Measurements from ENCODE around the gene PRKN.
"Not testable (repeated sequence)": the region's sequence is repeated elsewhere in the genome, so short reads cannot be mapped to it uniquely, and the experiment has no call there.

PRKN gene

DNA sequence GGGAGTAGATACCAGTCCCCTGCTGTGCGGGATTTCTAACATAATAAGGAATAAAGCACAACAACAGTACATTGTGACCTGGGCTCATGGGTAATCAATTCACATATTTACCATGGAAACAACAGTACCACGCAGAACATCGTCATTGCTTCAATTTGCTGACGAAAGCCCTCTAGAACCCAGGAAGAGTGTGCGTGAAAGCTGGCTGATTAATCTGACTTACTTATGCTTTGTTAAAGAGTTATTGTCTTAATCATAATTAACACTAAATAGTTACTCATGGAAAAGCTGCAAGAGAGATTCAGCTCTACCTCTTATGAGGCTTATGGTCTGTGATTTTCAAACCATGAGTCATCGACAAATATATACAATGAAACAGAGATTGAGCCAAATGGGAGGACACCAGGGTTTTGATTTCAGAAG lies 809.4 kb downstream of the PRKN start:
- DNase-seq (ENCODE audit: low read depth, low spot score), result no peak

GRCh38 chr6:161917645-161918044 lies 809.9 kb downstream of the PRKN start:
- no peak for DNase-seq (ENCODE audit: low read depth, low spot score)

- no peak for DNase-seq (ENCODE audit: low read depth, low spot score)
Observed at GRCh38 chr6:161915456-161915964, 812.1 kb downstream of the PRKN start.

DNA sequence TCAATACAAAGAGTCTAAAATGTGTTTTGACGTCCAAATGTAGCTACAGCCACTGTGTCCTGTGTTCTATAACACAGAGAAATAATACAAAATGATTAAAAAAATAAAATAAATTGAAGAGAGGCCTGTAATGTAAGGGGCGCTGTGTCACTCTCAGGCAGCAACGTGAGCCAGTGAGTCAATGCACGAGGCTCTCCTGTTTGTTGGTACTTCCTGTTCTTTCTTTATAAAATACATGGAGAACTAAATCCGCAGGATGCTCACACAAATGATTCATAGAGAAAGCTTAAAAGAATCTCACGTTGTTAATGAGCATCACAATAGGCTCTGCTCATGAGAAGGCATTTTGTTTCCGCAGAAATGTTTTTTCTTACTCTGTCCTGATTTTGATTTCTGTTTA lies 818.7 kb downstream of the PRKN start:
- DNase-seq (ENCODE audit: low read depth, low spot score), result no peak

DNA sequence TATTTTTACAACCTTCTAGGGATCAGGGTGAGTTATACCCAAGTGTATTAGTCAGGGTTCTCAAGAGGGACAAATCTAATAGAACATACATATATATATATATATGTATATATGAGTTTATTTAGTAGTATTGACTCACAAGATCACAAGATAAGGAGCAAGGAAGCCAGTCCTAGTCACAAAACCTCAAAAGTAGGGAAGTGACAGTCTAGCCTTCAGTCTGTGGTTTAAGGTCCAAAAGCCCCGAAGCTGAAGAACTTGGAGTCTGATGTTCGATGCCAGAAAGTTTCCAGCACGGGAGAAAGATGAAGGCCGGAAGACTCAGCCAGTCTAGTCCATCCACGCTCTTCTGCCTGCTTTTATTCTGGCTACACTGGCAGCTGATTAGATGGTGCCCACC lies 821.0 kb downstream of the PRKN start:
- no peak for DNase-seq (ENCODE audit: low read depth, low spot score)

DNA sequence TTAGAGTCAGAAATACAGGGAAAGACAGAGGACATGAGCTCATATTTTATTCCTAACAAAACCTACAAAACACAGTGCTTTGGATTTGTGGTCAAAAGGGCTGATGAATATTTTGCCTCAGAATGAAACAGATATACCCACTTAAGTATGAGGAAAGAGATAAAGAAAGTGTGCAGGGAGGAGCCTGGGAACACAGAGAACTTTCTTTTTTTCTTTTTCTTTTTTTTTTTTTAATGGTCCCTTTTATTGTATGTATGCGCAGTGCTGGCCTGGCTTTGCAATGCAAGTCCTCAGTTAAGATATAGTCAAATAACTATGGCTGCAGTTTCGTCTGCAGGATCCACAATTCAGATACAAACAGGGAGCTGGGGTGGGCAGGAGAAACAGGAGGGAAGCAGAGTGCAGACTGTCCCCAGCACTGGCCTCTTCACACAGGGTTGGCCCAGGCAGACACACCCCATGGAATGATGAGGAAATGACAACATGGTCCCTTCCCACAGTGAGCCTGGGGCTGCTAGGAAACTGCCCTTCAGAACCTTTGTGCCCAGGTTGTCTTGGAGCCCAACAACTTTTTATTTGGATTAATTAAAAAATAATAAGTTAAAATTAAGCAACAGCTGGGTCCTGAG lies 823.9 kb downstream of the PRKN start:
- DNase-seq (ENCODE audit: low read depth, low spot score), result no peak

DNA sequence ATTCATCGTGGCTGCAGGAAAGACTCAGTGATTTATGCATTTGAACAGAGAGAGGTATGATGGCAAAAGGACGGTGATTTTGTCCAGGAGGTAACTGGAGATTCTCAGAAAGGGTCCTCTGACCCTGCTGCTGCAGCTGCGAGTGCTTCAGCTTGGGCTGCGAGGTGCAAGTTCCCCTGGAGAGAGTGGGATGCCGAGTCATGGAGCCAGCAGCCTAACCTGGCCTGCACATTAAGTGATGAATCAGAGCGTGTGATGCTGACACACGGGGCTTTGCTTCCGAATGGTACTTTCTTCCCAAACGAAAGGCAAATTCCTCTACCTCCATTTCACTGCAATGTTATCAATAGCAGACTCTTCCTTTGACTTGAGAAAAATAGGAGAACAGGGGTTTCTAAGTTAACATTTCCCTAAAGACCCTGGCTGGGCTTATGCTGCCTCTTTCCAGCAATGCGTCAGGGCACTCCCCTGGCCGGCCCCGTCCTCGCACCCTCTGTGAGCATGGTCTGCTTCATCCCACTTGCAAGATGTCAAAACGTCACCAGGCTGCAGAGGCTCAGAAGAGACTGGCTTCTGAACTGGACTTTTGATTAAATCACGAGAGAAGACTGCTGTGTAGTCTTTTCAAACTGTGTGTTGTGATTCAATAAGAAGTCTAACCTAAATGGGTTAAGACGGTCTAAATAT lies 825.7 kb downstream of the PRKN start:
- no peak for DNase-seq (ENCODE audit: low read depth, low spot score)

DNA sequence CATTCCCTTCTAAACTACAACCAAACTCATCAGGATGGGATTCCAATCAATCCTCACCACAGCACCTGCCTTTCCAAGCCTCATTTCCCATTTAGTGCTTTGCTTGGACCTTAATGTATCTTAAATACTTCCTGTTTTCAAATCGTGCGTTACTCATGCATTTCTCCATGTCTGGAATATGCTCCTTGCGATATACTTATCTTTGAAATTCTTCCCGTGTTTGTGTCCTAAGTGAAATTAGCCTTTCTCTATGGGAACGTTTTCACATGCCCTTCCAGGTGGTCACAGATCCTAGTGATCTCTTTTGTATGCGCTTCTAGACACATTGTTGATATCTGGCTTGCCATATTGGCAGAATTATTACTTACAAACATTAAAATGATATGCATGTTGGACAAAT lies 833.1 kb downstream of the PRKN start:
- DNase-seq (ENCODE audit: low read depth, low spot score), result no peak

DNA sequence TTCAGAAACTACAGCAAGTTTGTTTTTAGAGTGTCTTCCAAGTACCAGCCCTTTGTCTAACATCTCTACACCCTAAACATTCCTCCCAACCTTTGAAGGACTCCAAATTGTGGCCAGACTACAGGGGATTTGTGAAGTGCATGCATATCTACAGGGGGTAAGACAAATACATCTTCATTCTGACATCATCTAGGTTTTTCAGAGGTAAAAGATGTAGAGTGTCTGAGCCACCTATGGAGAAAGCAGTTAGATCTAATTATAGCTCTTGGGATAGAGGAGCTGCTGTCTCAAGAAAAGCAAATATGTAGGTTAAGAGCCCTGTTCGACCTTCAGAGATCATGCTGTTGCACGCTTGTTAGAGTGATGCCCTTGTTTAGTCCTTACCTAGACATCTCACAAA lies 836.0 kb downstream of the PRKN start:
- DNase-seq (ENCODE audit: low read depth, low spot score), result no peak

DNA sequence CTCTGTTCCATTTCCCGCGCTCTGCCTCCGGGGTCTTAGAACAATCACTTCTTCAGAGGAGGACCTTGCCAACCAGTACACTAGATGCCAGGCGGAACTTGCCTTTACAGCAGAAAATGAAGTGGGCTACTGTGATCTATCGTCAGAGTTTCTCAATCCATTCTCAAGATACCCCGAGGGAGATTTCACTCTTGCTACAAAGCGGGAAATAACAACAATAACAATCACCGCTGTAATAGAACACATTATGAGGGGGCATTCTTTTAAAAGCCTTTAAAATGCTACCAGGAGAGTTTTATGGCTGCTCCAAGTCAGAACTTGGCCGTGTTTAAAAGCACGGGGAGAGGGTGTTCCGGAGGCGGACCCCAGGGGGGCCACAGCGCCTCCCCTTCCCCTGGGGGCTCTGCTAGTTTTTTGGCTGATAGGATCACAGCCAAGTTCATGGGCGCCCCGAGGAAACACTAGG lies 836.7 kb downstream of the PRKN start:
- peak; percentile 23 for DNase-seq (ENCODE audit: low read depth, low spot score)

DNA sequence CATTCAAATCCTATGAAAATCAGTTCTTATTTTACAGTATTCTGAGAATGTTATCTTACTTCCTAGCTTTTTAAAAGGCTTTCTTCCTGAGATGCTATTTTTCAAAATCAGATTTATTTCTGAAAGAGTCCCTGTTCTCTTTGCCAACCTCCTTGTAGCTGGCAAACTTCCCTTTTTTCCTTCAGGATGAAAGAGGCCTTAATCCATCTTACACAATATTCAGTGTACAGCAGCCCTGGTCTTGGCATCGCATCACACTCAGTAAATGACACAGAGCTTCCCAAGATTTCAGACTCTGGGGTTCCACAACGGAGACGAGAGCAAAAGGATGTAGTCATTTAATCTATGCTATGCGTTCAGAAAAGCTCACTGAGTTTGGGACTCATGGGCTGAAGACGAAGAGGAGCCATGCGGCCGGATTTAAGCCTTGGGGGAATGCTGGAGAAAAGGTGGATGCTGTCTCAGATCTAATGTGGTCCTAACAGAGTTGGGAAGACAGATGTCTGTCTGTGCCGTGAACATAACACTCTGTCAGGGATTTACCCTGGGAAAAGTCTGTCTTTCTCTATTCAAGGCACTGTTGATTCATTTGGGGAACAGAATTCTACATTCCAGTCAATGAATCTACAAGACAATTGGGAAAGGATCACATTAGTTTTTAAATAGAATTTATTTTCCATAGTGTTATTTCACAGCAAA lies 837.3 kb downstream of the PRKN start:
- DNase-seq (ENCODE audit: low read depth, low spot score), result no peak

GRCh38 chr6:161889324-161889723 lies 838.2 kb downstream of the PRKN start:
- no peak for DNase-seq (ENCODE audit: low read depth, low spot score)

DNA sequence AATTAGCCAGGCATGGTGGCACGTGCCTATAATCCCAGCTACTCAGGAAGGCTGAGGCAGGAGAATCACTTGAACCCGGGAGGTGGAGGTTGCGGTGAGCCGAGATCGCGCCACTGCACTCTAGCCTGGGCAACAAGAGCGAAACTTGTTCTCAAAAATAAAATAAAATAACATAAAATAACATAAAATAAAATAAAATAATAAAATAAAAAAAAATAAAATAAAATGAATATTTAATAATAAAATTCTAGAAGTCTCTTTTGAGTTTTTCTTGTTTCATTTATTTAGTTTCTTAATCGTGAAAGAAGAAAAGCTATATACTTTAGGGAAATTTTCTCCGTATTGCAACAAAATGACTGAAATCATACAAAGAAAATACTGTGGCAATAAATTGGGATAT lies 841.0 kb downstream of the PRKN start:
- not testable (repeated sequence) for DNase-seq (ENCODE audit: low read depth, low spot score)

DNA sequence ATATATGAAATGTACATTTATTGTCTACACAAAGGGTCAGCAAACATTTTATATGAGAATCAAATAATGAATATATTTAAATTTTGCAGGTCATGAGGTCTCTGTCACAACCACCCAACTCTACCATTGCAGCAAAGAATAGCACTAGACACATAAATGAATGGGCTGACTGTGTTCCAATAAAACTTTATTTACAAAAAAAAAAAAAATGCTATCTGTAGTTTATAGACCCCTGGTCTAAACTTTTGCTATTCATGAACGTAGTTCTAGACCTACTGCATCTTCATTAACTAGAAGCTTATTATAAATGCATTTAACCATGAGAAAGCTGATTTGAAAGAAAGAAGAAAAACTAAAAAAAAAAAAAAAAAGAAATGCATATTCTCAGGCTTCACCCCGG lies 842.8 kb downstream of the PRKN start:
- no peak for DNase-seq (ENCODE audit: low read depth, low spot score)

DNA sequence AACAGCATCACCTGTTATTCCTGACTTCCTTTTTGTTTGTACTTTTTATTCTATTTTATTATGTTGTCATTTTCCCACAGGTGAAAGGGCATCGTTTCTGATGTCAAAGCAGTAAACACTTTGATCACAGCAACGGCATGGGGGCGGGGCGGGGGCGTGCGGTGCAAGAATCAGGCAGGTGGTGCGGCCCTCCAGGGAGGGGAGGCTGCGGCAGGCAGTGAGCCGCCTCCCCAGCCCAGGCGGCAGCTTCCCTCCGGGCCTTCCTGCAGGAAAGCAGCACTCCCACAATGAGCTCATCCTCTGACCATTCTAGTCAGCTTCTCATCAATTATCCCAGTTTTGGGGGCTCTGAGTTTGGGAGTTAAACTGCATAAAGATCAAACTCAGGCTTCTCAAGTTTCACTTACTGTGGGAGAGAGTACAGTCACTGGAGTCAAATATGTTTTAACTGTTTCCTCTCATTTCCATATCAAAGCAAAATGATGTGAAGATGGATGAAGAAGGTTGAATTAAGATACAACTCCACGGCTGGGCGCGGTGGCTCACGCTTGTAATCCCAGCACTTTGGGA lies 845.3 kb downstream of the PRKN start:
- peak; percentile 54 for DNase-seq (ENCODE audit: low read depth, low spot score)

- no peak for DNase-seq (ENCODE audit: low read depth, low spot score)
Observed at GRCh38 chr6:161880056-161880455, 847.5 kb downstream of the PRKN start.

GRCh38 chr6:161876231-161876630 lies 851.3 kb downstream of the PRKN start:
- DNase-seq (ENCODE audit: low read depth, low spot score), result no peak

DNA sequence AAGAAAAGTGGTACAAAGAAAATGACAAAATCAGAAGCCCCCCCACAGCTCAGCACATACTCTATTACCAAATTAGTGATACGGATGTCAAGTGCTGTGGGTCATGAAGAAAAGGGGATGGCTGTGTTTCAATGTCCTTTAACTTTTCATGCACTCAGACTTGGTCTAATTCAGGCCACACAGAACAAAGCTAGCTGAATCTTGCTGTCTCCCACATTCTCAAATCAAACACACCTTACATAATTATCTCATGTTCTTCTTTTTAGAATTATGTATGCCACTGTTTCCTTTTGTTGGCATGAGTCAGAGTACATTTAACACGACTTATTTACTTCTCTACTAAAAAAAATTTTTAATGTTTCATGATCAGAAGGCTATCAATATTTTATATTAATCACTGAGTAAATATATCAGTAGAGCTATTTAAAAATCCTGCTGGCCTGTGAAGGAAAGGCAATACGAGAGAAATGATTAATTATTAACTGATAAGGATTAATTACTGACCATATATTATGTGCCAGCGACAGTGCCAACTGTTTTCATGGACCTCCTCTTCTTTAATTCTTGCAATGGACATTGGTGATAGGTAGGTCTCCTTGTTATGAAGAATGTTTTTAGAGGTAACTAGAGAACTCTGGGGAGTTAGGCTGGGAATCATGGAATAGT lies 857.2 kb downstream of the PRKN start:
- no peak for DNase-seq (ENCODE audit: low read depth, low spot score)

DNA sequence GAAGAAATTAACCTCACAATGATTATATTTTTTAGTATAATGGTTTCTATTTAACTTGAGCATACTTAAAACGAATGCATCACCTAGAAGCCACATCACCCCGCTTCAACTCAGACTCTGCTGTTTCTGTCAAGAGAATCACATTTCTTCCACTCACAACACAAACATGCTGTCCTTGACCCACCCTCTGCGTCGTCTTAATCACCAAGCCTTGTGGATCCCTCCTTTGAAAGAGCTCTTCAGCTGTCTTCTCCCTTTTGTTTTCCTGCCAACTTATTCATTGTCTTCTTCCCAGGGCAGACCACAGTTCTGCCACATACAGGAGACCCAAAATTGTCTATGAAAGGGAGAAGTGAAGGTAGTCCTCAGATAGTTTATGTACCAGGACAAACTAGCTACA lies 858.1 kb downstream of the PRKN start:
- DNase-seq (ENCODE audit: low read depth, low spot score), result no peak

GRCh38 chr6:161866570-161866969 lies 861.0 kb downstream of the PRKN start:
- no peak for DNase-seq (ENCODE audit: low read depth, low spot score)

DNA sequence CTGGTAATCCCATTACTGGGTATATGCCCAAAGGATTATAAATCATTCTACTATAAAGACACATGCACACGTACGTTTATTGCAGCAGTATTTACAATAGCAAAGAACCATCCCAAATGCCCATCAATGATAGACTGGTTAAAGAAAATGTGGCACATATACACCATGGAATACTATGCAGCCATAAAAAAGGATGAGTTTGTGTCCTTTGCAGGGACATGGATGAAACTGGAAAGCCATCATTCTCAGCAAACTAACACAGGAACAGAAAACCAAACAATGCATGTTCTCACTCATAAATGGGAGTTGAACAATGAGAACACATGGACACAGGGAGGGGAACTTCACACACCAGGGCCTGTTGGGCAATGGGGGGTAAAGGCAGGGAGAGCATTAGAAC lies 866.5 kb downstream of the PRKN start:
- not testable (repeated sequence) for DNase-seq (ENCODE audit: low read depth, low spot score)

DNA sequence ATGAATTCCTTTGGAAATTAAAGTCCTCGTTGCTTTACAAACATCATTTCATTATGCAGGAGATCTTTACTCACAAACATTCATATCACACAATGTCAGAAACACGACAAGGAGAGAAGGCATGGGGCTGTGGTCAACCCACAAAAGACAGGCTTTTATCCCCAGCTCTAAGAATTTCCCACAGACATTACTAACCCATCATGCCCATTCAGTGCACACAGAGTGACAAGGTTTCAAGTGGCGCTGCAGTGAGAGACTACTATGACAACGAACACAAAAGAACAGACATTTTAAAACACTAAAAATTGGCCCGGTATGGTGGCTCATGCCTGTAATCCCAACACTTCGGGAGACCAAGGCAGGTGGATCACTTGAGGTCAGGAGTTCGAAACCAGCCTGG lies 873.9 kb downstream of the PRKN start:
- no peak for DNase-seq (ENCODE audit: low read depth, low spot score)

Measured in ELF-1 (cell line).